ENCODE data around the gene PHC3. TPM values are rescaled to one million over a fixed set of nuclear protein-coding genes. Genes with fewer than 3 reads are reported as not detected.

Gene PHC3
- total RNA-seq, 2 donors from 2014 or later = 34.5 to 100 TPM

- no peaks in the 10 kb centered on the region for H3K9me3 ChIP-seq
- H3K4me3 ChIP-seq = no peak overlapping the region
- no peaks in the 10 kb centered on the region for H3K4me1 ChIP-seq (replicated peaks)
- no peaks in the 10 kb centered on the region for H3K36me3 ChIP-seq
- intact Hi-C loops (cut with DNase I) = no loop called here
- no peak overlapping the region for H3K27ac ChIP-seq
- DNase-seq (ENCODE audit: low spot score) = no peak
- whole genome bisulfite sequencing = 93% methylated on average over 5 of the region's 5 CpGs
- TF ChIP-seq, protein P1, sequence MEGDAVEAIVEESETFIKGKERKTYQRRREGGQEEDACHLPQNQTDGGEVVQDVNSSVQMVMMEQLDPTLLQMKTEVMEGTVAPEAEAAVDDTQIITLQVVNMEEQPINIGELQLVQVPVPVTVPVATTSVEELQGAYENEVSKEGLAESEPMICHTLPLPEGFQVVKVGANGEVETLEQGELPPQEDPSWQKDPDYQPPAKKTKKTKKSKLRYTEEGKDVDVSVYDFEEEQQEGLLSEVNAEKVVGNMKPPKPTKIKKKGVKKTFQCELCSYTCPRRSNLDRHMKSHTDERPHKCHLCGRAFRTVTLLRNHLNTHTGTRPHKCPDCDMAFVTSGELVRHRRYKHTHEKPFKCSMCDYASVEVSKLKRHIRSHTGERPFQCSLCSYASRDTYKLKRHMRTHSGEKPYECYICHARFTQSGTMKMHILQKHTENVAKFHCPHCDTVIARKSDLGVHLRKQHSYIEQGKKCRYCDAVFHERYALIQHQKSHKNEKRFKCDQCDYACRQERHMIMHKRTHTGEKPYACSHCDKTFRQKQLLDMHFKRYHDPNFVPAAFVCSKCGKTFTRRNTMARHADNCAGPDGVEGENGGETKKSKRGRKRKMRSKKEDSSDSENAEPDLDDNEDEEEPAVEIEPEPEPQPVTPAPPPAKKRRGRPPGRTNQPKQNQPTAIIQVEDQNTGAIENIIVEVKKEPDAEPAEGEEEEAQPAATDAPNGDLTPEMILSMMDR (IDR thresholded peaks at IDR 0.05) = no peak
- no peak for TF ChIP-seq POLR2AphosphoS5 (IDR thresholded peaks at IDR 0.05)
- TF ChIP-seq POLR2A (IDR thresholded peaks at IDR 0.05) = no peak
- no peaks in the 10 kb centered on the region for H3K27me3 ChIP-seq (replicated peaks; ENCODE audit: insufficient read depth)
Measured at GRCh38 chr3:170149016-170149415, 32.5 kb downstream of the PHC3 start.

DNA sequence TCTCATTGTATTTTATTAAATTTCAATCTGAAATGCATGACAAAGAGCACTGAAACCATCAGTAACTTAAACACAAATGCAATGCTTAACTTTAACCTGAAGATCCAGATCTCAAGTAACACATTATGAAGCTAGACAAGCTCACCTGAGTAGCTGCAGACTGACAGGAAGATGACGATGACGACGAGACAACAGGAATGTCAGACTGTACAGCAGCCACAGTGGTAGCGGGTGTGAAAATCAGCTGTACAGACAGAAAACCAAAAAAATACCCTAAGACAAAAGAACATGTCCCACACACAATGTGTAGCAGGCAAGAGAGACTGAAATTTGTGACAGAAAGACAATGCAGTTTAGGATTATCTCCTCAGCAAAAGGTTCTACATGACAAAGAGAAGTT lies 36.3 kb downstream of the PHC3 start:
- H3K27me3 ChIP-seq (replicated peaks; ENCODE audit: insufficient read depth) = no peaks in the 10 kb centered on the region
- TF ChIP-seq POLR2AphosphoS5 (IDR thresholded peaks at IDR 0.05) = no peak
- no peak for TF ChIP-seq POLR2A (IDR thresholded peaks at IDR 0.05)
- TF ChIP-seq, protein P1 (IDR thresholded peaks at IDR 0.05) = no peak
- H3K36me3 ChIP-seq = no peaks in the 10 kb centered on the region
- H3K27ac ChIP-seq = no peak overlapping the region
- no peaks in the 10 kb centered on the region for H3K4me1 ChIP-seq (replicated peaks)
- H3K4me3 ChIP-seq = no peak overlapping the region
- intact Hi-C loops (cut with DNase I) = no loop called here
- DNase-seq (ENCODE audit: low spot score) = no peak
- H3K9me3 ChIP-seq = no peaks in the 10 kb centered on the region
- WGBS = 91% methylated on average over 4 of the region's 4 CpGs

GRCh38 chr3:170144437-170144843 lies 37.1 kb downstream of the PHC3 start:
- no peaks in the 10 kb centered on the region for H3K36me3 ChIP-seq
- H3K9me3 ChIP-seq = no peaks in the 10 kb centered on the region
- H3K4me1 ChIP-seq (replicated peaks) = no peaks in the 10 kb centered on the region
- no peak overlapping the region for H3K27ac ChIP-seq
- no peak overlapping the region for H3K4me3 ChIP-seq
- WGBS = 86% methylated on average over 3 of the region's 3 CpGs
- H3K27me3 ChIP-seq (replicated peaks; ENCODE audit: insufficient read depth) = no peaks in the 10 kb centered on the region
- DNase-seq (ENCODE audit: low spot score) = no peak
- TF ChIP-seq POLR2A (IDR thresholded peaks at IDR 0.05) (no peak), POLR2AphosphoS5 (IDR thresholded peaks at IDR 0.05) (no peak)
- TF ChIP-seq, protein P1 (IDR thresholded peaks at IDR 0.05) = no peak
- intact Hi-C loops (cut with DNase I) = no loop called here

DNA sequence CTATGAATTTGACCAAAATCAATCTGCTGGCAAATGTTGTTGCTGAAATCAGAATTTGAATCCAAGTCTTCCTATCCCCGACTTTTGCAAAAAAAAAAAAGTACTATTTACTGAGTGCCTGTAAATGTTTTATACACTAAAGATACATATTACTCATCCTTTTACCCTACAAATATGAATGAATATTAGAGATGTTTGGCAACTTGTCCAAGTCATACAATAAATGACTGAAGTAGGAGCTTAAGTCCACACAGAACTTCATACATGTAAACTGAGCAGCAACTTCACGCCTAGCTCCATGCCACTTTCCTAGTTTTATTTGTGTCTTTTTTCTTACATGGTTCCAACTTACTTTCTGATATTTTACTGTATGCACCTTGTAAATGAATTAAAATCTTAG lies 39.2 kb downstream of the PHC3 start:
- DNase-seq (ENCODE audit: low spot score) = no peak
- intact Hi-C loops (cut with DNase I) = no loop called here
- Histone ChIP-seq H3K27me3 (replicated peaks; ENCODE audit: insufficient read depth) (no peaks in the 10 kb centered on the region), H3K4me3 (no peak overlapping the region), H3K4me1 (replicated peaks) (no peaks in the 10 kb centered on the region), H3K27ac (no peak overlapping the region), H3K9me3 (no peaks in the 10 kb centered on the region), H3K36me3 (no peaks in the 10 kb centered on the region)
- TF ChIP-seq, protein P1 (IDR thresholded peaks at IDR 0.05) = no peak
- TF ChIP-seq POLR2A (IDR thresholded peaks at IDR 0.05) (no peak), POLR2AphosphoS5 (IDR thresholded peaks at IDR 0.05) (no peak)
- WGBS = 75% methylated on average over 2 of the region's 2 CpGs

GRCh38 chr3:170137986-170138385 lies 43.5 kb downstream of the PHC3 start:
- TF ChIP-seq, protein P1 (IDR thresholded peaks at IDR 0.05) = no peak
- TF ChIP-seq POLR2AphosphoS5 (IDR thresholded peaks at IDR 0.05) (no peak), POLR2A (IDR thresholded peaks at IDR 0.05) (no peak)
- intact Hi-C loops (cut with DNase I) = no loop called here
- no peaks in the 10 kb centered on the region for H3K27me3 ChIP-seq (replicated peaks; ENCODE audit: insufficient read depth)
- no peak overlapping the region for H3K27ac ChIP-seq
- H3K36me3 ChIP-seq = no peaks in the 10 kb centered on the region
- DNase-seq (ENCODE audit: low spot score) = no peak
- no peaks in the 10 kb centered on the region for H3K4me1 ChIP-seq (replicated peaks)
- no peak overlapping the region for H3K4me3 ChIP-seq
- WGBS = 98% methylated on average over 5 of the region's 5 CpGs
- H3K9me3 ChIP-seq = no peaks in the 10 kb centered on the region
